ENCODE data around the gene MAML3.

DNA sequence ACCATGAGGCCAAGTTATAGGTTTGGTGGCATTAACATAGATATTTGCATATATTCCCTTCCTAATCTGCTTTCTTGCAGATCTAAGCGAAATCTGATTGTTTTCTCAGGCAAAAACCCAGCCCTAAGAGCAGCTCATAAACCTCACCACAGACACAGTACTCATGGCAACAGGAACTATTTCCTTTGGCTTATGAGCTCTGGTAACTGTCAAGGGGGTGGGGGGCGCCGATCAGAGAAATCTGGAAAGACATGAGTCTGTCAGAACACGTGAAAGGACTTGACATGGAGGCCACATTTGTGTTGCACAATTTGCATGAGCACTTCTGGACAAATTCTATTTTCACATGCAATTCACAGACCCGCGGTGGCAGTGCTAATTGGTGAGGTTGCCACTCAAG lies 404.6 kb downstream of the MAML3 start:
- TF ChIP-seq GABPA (IDR thresholded peaks at IDR 0.05; ENCODE audit: low read depth) (no peak), POLR2AphosphoS5 (IDR thresholded peaks at IDR 0.05; ENCODE audit: low read depth) (no peak), SPI1 (IDR thresholded peaks at IDR 0.05; ENCODE audit: borderline replicate concordance, low read depth) (no peak)
- TF ChIP-seq, protein P1, sequence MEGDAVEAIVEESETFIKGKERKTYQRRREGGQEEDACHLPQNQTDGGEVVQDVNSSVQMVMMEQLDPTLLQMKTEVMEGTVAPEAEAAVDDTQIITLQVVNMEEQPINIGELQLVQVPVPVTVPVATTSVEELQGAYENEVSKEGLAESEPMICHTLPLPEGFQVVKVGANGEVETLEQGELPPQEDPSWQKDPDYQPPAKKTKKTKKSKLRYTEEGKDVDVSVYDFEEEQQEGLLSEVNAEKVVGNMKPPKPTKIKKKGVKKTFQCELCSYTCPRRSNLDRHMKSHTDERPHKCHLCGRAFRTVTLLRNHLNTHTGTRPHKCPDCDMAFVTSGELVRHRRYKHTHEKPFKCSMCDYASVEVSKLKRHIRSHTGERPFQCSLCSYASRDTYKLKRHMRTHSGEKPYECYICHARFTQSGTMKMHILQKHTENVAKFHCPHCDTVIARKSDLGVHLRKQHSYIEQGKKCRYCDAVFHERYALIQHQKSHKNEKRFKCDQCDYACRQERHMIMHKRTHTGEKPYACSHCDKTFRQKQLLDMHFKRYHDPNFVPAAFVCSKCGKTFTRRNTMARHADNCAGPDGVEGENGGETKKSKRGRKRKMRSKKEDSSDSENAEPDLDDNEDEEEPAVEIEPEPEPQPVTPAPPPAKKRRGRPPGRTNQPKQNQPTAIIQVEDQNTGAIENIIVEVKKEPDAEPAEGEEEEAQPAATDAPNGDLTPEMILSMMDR (IDR thresholded peaks at IDR 0.05; ENCODE audit: insufficient read depth, low read length), result no peak
- TF ChIP-seq, protein P2, sequence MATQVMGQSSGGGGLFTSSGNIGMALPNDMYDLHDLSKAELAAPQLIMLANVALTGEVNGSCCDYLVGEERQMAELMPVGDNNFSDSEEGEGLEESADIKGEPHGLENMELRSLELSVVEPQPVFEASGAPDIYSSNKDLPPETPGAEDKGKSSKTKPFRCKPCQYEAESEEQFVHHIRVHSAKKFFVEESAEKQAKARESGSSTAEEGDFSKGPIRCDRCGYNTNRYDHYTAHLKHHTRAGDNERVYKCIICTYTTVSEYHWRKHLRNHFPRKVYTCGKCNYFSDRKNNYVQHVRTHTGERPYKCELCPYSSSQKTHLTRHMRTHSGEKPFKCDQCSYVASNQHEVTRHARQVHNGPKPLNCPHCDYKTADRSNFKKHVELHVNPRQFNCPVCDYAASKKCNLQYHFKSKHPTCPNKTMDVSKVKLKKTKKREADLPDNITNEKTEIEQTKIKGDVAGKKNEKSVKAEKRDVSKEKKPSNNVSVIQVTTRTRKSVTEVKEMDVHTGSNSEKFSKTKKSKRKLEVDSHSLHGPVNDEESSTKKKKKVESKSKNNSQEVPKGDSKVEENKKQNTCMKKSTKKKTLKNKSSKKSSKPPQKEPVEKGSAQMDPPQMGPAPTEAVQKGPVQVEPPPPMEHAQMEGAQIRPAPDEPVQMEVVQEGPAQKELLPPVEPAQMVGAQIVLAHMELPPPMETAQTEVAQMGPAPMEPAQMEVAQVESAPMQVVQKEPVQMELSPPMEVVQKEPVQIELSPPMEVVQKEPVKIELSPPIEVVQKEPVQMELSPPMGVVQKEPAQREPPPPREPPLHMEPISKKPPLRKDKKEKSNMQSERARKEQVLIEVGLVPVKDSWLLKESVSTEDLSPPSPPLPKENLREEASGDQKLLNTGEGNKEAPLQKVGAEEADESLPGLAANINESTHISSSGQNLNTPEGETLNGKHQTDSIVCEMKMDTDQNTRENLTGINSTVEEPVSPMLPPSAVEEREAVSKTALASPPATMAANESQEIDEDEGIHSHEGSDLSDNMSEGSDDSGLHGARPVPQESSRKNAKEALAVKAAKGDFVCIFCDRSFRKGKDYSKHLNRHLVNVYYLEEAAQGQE (IDR thresholded peaks at IDR 0.05; ENCODE audit: insufficient replicate concordance, low read depth), result no peak

Data from HL-60 (cell line).